B cell (primary cell): Measurements from ENCODE around the gene TEAD3. TPM values are rescaled to one million over a fixed set of nuclear protein-coding genes. Genes with fewer than 3 reads are reported as not detected.
A peak's percentile ranks its signal among the peaks of the same experiment; 100 is the strongest.

Experiments
- ATAC-seq: fragments of 200-7000 bp; cut with Tn5 transposase; one replicate; pipeline ENCODE4 v1.10.0; 2021; ENCODE audit warnings: low read depth, mild to moderate bottlenecking, moderate number of reproducible peaks, moderate library complexity
- CTCF ChIA-PET: fragments of 350-600 bp; sonication (Branson Sonifier 250); formaldehyde crosslinking; loops from one replicate; lab custom pipeline; 2021; ENCODE audit warnings: antibody characterized with exemption, inconsistent platforms; lab: Charles Lee
- POLR2A ChIA-PET: fragments of 350-600 bp; sonication (Branson Sonifier 250); formaldehyde crosslinking; loops from one replicate; lab custom pipeline; 2021; ENCODE audit warnings: antibody characterized with exemption; lab: Charles Lee
- DNase-seq: peaks from one replicate; pipeline ENCODE4 v3.0.0; 2013
- H2AFZ ChIP-seq: 2 replicates; pipeline ENCODE4 v1.6.1; 2012; ENCODE audit warnings: mild to moderate bottlenecking, low read depth, low read length; ENCODE audit not compliant: insufficient read depth, poor library complexity, severe bottlenecking
- H3K27ac ChIP-seq, 2 donors: 1 replicate in 1 of 2; 2 replicates in 1 of 2; pipeline ENCODE4 v1.5.1; 2012 to 2013; ENCODE audit warnings: low read length in 2 of 2, mild to moderate bottlenecking in 2 of 2, moderate library complexity in 1 of 2
- H3K27me3 ChIP-seq, 4 experiments: fragments of 200-600 bp in 1 of 4; sonication (generic) in 1 of 4; replicated peaks in 1 of 4; 1 replicate in 2 of 4; 2 replicates in 2 of 4; pipeline versions ENCODE4 v1.6.1 to v1.7.0; 2013 to 2016; ENCODE audit warnings: low read length in 3 of 4, mild to moderate bottlenecking in 2 of 4, mixed read lengths in 1 of 4, moderate library complexity in 1 of 4; ENCODE audit not compliant: insufficient read depth in 4 of 4, control insufficient read depth in 3 of 4; ENCODE audit errors: control extremely low read depth in 1 of 4
- H3K36me3 ChIP-seq, 2 experiments: replicated peaks in 1 of 2; 1 replicate in 1 of 2; 2 replicates in 1 of 2; pipeline versions ENCODE4 v1.6.1 to v1.7.1; 2013; ENCODE audit warnings: low read length in 1 of 2; ENCODE audit not compliant: insufficient read depth in 2 of 2, control insufficient read depth in 1 of 2; ENCODE audit errors: control extremely low read depth in 1 of 2, extremely low read depth in 1 of 2
- H3K4me1 ChIP-seq, 2 donors: fragments of 200-600 bp in 1 of 2; sonication (generic) in 1 of 2; 1 replicate in 1 of 2; 2 replicates in 1 of 2; pipeline versions ENCODE4 v1.5.1 to v1.6.1; 2013 to 2017; ENCODE audit warnings: low read length in 2 of 2; ENCODE audit not compliant: control insufficient read depth in 2 of 2, insufficient read depth in 2 of 2
- H3K4me2 ChIP-seq: replicated peaks from 2 replicates; pipeline ENCODE3; 2012; ENCODE audit warnings: mild to moderate bottlenecking, low read depth, low read length; ENCODE audit not compliant: poor library complexity, severe bottlenecking
- H3K4me3 ChIP-seq, 5 experiments: fragments of 200-600 bp in 1 of 5; sonication (generic) in 1 of 5; 1 replicate in 3 of 5; 2 replicates in 2 of 5; pipeline versions ENCODE4 v1.5.1 to v1.7.0; 2011 to 2016; ENCODE audit warnings: low read length in 4 of 5, mild to moderate bottlenecking in 4 of 5, low read depth in 2 of 5, control low read depth in 1 of 5, moderate library complexity in 1 of 5; ENCODE audit not compliant: insufficient read depth in 1 of 5; ENCODE audit errors: control extremely low read depth in 1 of 5, extremely low read depth in 1 of 5
- H3K79me2 ChIP-seq: fragments of 200-600 bp; sonication (generic); one replicate; pipeline ENCODE4 v1.6.0; 2016; ENCODE audit warnings: low read length; ENCODE audit not compliant: control insufficient read depth, insufficient read depth
- H3K9ac ChIP-seq: fragments of 200-600 bp; sonication (generic); 2 replicates; pipeline ENCODE4 v1.6.1; 2017; ENCODE audit warnings: mild to moderate bottlenecking, low read length, moderate library complexity
- H3K9me3 ChIP-seq, 3 donors: one replicate each; pipeline versions ENCODE4 v1.6.1 to v1.7.1; 2013; ENCODE audit warnings: low read length in 2 of 3; ENCODE audit not compliant: control insufficient read depth in 2 of 3, insufficient read depth in 1 of 3; ENCODE audit errors: control extremely low read depth in 1 of 3
- H4K20me1 ChIP-seq: 2 replicates; pipeline ENCODE4 v1.6.0; 2012; ENCODE audit warnings: mild to moderate bottlenecking, low read length; ENCODE audit not compliant: insufficient read depth, control insufficient read depth, poor library complexity, severe bottlenecking
- H3K27ac Mint-ChIP-seq: one replicate; pipeline ENCODE4 v1.8.0; 2021; ENCODE audit warnings: mixed read lengths
- H3K27me3 Mint-ChIP-seq: one replicate; pipeline ENCODE4 v1.8.0; 2021; ENCODE audit warnings: mixed read lengths
- H3K4me1 Mint-ChIP-seq: one replicate; pipeline ENCODE4 v1.8.0; 2021; ENCODE audit warnings: mixed read lengths
- H3K4me3 Mint-ChIP-seq: one replicate; pipeline ENCODE4 v1.8.0; 2021; ENCODE audit warnings: mixed read lengths
- H3K9me3 Mint-ChIP-seq: one replicate; pipeline ENCODE4 v1.8.0; 2022; ENCODE audit warnings: mixed read lengths; ENCODE audit not compliant: insufficient read depth
- EZH2 ChIP-seq: IDR thresholded peaks from 2 replicates; pipeline ENCODE4 v1.6.1; 2012; ENCODE audit warnings: borderline replicate concordance, low read depth, mild to moderate bottlenecking, moderate library complexity, low read length; ENCODE audit not compliant: insufficient read depth, poor library complexity, severe bottlenecking
- WGBS: methylation state at CpG from one replicate; pipeline ENCODE4 v1.1.5; 2013; ENCODE audit warnings: missing lambda C conversion rate; ENCODE audit not compliant: insufficient coverage; 5-methylcytosine and 5-hydroxymethylcytosine counted together
- intact Hi-C: fragments of 100-400 bp; cut with micrococcal nuclease; formaldehyde crosslinking; loops from one replicate; pipeline ENCODE4 v1.10.0; 2022
- polyA plus RNA-seq: library from polyadenylated mRNA; depleted of rRNA; stranded (reverse); fragments of >200 nt; gene quantifications from 2 replicates; pipeline ENCODE4 v1.2.3, GENCODE V29; 2012
- total RNA-seq, 2 donors: library from RNA; stranded (reverse); fragments of 120-200 nt in 1 of 2; gene quantifications; 1 replicate in 1 of 2; 2 replicates in 1 of 2; pipeline versions ENCODE4 v1.2.3 to v1.2.4, GENCODE V29; 2013 to 2022
- TF ChIP-seq, protein P1 (sequence below): fragments of 200-600 bp; IDR thresholded peaks from one replicate; pipeline ENCODE4 v1.8.0; 2022; ENCODE audit warnings: antibody characterized with exemption, mild to moderate bottlenecking

The TEAD3 gene
- total and polyA plus RNA-seq, 2 donors (not counting 1 experiment from before 2014, with no cell fraction given): 0.17 TPM; not detected in 1

DNA sequence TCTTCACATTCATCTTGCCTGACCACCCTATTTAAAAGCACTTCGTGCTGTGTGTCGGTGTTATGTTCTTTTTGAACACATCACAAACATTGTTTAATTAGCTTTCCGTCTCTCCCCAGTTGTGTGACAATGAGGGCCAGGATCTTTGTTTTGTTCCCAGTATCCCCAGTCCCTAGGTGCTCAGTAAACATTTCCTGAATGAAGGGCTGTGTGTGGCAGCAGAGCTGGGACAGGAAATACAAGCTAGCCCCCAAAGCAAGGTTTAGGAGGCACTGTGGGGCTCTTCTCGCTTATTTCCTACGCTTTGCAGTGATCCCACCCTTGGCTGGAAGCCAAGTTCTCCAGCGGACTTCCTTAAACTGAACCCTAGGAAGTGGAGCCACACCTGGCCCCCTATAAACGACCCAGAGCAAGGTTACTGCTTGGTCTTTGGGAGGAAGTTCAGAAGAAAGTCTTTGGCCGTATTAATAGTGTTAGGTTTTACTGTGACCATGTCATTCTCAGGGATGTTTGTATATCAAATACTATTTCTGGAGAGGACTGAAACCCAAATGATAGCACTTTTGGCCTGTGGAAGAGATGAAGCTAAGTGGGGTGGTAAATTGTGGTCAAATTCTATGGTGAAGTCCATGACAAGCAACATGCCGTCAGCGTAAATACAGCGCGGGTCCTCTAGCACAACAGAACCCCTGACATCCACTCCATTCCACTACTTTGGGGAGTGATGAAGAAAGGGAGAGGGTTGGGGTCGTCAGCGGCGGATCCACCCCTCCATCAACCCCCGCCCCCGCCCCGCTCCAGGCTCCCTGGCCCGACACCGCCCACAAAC is 45.3 kb downstream of the TEAD3 start:
- peaks cover 0 to 5% of the 10 kb centered on the region in 2 experiments for H3K36me3 ChIP-seq
- 31% methylated on average over 7 of the region's 20 CpGs for WGBS
- POLR2A ChIA-PET: interaction anchor here (0.9 to 2.3 kb wide), 5 partner anchors 16 to 155 kb away, joined by 3 to 7 read pairs (median 3); partner anchors contain the start of gene RPL10A
- CTCF ChIA-PET: interaction anchor here (0.6 to 11.4 kb wide), 17 partner anchors 17 to 187 kb away, joined by 3 to 205 read pairs (median 5); partner anchors contain the start of genes DEF6, PPARD and RPL10A
- Mint-ChIP-seq H3K9me3 (no peaks in the 10 kb centered on the region), H3K27ac (peak overlapping the region; percentile 57), H3K4me1 (peaks cover 33% of the 10 kb centered on the region), H3K27me3 (no peaks in the 10 kb centered on the region), H3K4me3 (peak overlapping the region; percentile 84)
- H3K4me1 ChIP-seq: peaks cover 14 to 21% of the 10 kb centered on the region in 2 donors
- H3K9ac ChIP-seq: peak overlapping the region; percentile 88
- H3K9me3 ChIP-seq: no peaks in the 10 kb centered on the region
- peak overlapping the region; percentile 96 for H3K4me2 ChIP-seq
- intact Hi-C loops: loop anchor here (1.0 to 5.0 kb wide), 5 partner anchors 17 to 576 kb away; partner anchors contain the start of genes ARMC12, MAPK14, RPL10A and TEAD3
- H3K27ac ChIP-seq: peak overlapping the region; percentile 6 to 23
- H4K20me1 ChIP-seq: peaks cover 8% of the 10 kb centered on the region
- H3K27me3 ChIP-seq: no peaks in the 10 kb centered on the region
- peaks cover 4% of the 10 kb centered on the region for H3K79me2 ChIP-seq
- peak overlapping the region; percentile 86 for H2AFZ ChIP-seq
- TF ChIP-seq, protein P1, sequence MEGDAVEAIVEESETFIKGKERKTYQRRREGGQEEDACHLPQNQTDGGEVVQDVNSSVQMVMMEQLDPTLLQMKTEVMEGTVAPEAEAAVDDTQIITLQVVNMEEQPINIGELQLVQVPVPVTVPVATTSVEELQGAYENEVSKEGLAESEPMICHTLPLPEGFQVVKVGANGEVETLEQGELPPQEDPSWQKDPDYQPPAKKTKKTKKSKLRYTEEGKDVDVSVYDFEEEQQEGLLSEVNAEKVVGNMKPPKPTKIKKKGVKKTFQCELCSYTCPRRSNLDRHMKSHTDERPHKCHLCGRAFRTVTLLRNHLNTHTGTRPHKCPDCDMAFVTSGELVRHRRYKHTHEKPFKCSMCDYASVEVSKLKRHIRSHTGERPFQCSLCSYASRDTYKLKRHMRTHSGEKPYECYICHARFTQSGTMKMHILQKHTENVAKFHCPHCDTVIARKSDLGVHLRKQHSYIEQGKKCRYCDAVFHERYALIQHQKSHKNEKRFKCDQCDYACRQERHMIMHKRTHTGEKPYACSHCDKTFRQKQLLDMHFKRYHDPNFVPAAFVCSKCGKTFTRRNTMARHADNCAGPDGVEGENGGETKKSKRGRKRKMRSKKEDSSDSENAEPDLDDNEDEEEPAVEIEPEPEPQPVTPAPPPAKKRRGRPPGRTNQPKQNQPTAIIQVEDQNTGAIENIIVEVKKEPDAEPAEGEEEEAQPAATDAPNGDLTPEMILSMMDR: no peak
- no peak for TF ChIP-seq EZH2
- DNase-seq (no peak), ATAC-seq (no peak)
- H3K4me3 ChIP-seq: peak overlapping the region; percentile 70 to 89 (median 79)
